ENCODE data around the gene AMPD3.

- TF ChIP-seq CTCF (IDR thresholded peaks at IDR 0.05; ENCODE audit: low read length) (no peak), EZH2phosphoT487 (IDR thresholded peaks at IDR 0.05; ENCODE audit: low read length) (no peak)
These were observed 86.5 kb downstream of the AMPD3 start for GRCh38 chr11:10541561-10541930.

Data from MM.1S (cell line).